ENCODE measurements around the gene MORC2. TPM values are rescaled to one million over a fixed set of nuclear protein-coding genes. Genes with fewer than 3 reads are reported as not detected.

Gene MORC2
- total RNA-seq, 4 donors from 2014 or later, result 20.2 to 31.2 (median 27.7) TPM

- Histone ChIP-seq H3K4me3 (no peak overlapping the region), H3K4me1 (no peaks in the 10 kb centered on the region), H3K27ac (no peak overlapping the region), H3K27me3 (no peaks in the 10 kb centered on the region), H3K9me3 (no peaks in the 10 kb centered on the region), H3K36me3 (no peaks in the 10 kb centered on the region)
- intact Hi-C loops (cut with DNase I; ENCODE audit: low total_unique reads) (no loop called here), in situ Hi-C loops (cut with MboI; ENCODE audit: low sequenced_read_pairs in 4 of 4) (no loop called here)
- ATAC-seq (no peak), DNase-seq (no peak)
- no peak for TF ChIP-seq CTCF (IDR thresholded peaks at IDR 0.05 in 4 of 5, conservative IDR thresholded peaks at IDR 0.05 in 1 of 5)
Observed at GRCh38 chr22:30994960-30995359, 26.4 kb upstream of the MORC2 start.

GRCh38 chr22:30992565-30992964 lies 24.0 kb upstream of the MORC2 start:
- in situ Hi-C loops (cut with MboI; ENCODE audit: low sequenced_read_pairs in 4 of 4), result no loop called here
- no peak for TF ChIP-seq POLR2A (IDR thresholded peaks at IDR 0.05)
- TF ChIP-seq CTCF (IDR thresholded peaks at IDR 0.05 in 4 of 5, conservative IDR thresholded peaks at IDR 0.05 in 1 of 5), result no peak

GRCh38 chr22:30990690-30991089 lies 22.1 kb upstream of the MORC2 start:
- in situ Hi-C loops (cut with MboI; ENCODE audit: low sequenced_read_pairs in 4 of 4) (no loop called here), intact Hi-C loops (cut with DNase I; ENCODE audit: low total_unique reads) (no loop called here)
- TF ChIP-seq POLR2A (IDR thresholded peaks at IDR 0.05), result no peak
- no peak for TF ChIP-seq CTCF (IDR thresholded peaks at IDR 0.05 in 4 of 5, conservative IDR thresholded peaks at IDR 0.05 in 1 of 5)
- no peak for ATAC-seq
- DNase-seq, result no peak
- no peaks in the 10 kb centered on the region for H3K4me1 ChIP-seq
- no peaks in the 10 kb centered on the region for H3K27me3 ChIP-seq
- H3K36me3 ChIP-seq, result no peaks in the 10 kb centered on the region
- H3K4me3 ChIP-seq, result no peak overlapping the region
- H3K9me3 ChIP-seq, result no peaks in the 10 kb centered on the region
- no peak overlapping the region for H3K27ac ChIP-seq

More at GRCh38 chr22:30992565-30992964, 24.0 kb upstream of the MORC2 start:
- Histone ChIP-seq H3K36me3 (no peaks in the 10 kb centered on the region), H3K4me3 (no peak overlapping the region), H3K27ac (no peak overlapping the region), H3K4me1 (no peaks in the 10 kb centered on the region), H3K27me3 (no peaks in the 10 kb centered on the region), H3K9me3 (no peaks in the 10 kb centered on the region)
- DNase-seq, result no peak
- ATAC-seq, result no peak
- intact Hi-C loops (cut with DNase I; ENCODE audit: low total_unique reads), result no loop called here

GRCh38 chr22:30989474-30989873 lies 20.9 kb upstream of the MORC2 start:
- intact Hi-C loops (cut with DNase I; ENCODE audit: low total_unique reads) (no loop called here), in situ Hi-C loops (cut with MboI; ENCODE audit: low sequenced_read_pairs in 4 of 4) (no loop called here)
- Histone ChIP-seq H3K9me3 (no peaks in the 10 kb centered on the region), H3K27ac (no peak overlapping the region), H3K27me3 (no peaks in the 10 kb centered on the region), H3K36me3 (no peaks in the 10 kb centered on the region), H3K4me1 (no peaks in the 10 kb centered on the region), H3K4me3 (no peak overlapping the region)
- DNase-seq, result no peak
- no peak for ATAC-seq
- TF ChIP-seq POLR2A (IDR thresholded peaks at IDR 0.05) (no peak), CTCF (IDR thresholded peaks at IDR 0.05 in 4 of 5, conservative IDR thresholded peaks at IDR 0.05 in 1 of 5) (no peak)

- TF ChIP-seq POLR2A (IDR thresholded peaks at IDR 0.05), result no peak
- no peak for TF ChIP-seq CTCF (IDR thresholded peaks at IDR 0.05 in 4 of 5, conservative IDR thresholded peaks at IDR 0.05 in 1 of 5)
- no peak for DNase-seq
- no peaks in the 10 kb centered on the region for H3K36me3 ChIP-seq
- H3K27ac ChIP-seq, result no peak overlapping the region
- in situ Hi-C loops (cut with MboI; ENCODE audit: low sequenced_read_pairs in 4 of 4), result no loop called here
- H3K4me1 ChIP-seq, result no peaks in the 10 kb centered on the region
- intact Hi-C loops (cut with DNase I; ENCODE audit: low total_unique reads), result no loop called here
- H3K27me3 ChIP-seq, result no peaks in the 10 kb centered on the region
- H3K9me3 ChIP-seq, result no peaks in the 10 kb centered on the region
- ATAC-seq, result no peak
- H3K4me3 ChIP-seq, result no peak overlapping the region
Observed at GRCh38 chr22:30985561-30986208, 17.1 kb upstream of the MORC2 start.

All from gastrocnemius medialis (tissue), 4 donors.